NCI-H69 (cell line): ENCODE measurements around the gene UQCRHL.

ENCODE experiments used
- DNase-seq: peaks from one replicate; lab custom pipeline; 2025; lab: John Stamatoyannopoulos, UW

Gene UQCRHL

GRCh38 chr1:15757575-15758342 is 49.7 kb downstream of the UQCRHL start:
- DNase-seq: peak; percentile 26
